ENCODE measurements around the gene SNAPC1. TPM values are rescaled to one million over a fixed set of nuclear protein-coding genes. Genes with fewer than 3 reads are reported as not detected.
A peak's percentile ranks its signal among the peaks of the same experiment; 100 is the strongest.

The SNAPC1 gene
- polyA plus RNA-seq, 2 of the 4 experiments (the other 2 are of a cell fraction): 22.8 to 30.5 TPM

GRCh38 chr14:61750708-61751474 lies 11.3 kb upstream of the SNAPC1 start (continued):
- TF ChIP-seq, protein P1, sequence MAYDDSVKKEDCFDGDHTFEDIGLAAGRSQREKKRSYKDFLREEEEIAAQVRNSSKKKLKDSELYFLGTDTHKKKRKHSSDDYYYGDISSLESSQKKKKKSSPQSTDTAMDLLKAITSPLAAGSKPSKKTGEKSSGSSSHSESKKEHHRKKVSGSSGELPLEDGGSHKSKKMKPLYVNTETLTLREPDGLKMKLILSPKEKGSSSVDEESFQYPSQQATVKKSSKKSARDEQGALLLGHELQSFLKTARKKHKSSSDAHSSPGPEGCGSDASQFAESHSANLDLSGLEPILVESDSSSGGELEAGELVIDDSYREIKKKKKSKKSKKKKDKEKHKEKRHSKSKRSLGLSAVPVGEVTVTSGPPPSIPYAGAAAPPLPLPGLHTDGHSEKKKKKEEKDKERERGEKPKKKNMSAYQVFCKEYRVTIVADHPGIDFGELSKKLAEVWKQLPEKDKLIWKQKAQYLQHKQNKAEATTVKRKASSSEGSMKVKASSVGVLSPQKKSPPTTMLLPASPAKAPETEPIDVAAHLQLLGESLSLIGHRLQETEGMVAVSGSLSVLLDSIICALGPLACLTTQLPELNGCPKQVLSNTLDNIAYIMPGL (CRISPR knock-in tag; IDR thresholded peaks at IDR 0.05; ENCODE audit: borderline replicate concordance): no peak
- TF ChIP-seq EHF (CRISPR knock-in tag; IDR thresholded peaks at IDR 0.05) (no peak), RNF2 (IDR thresholded peaks at IDR 0.05; ENCODE audit: borderline replicate concordance, low read depth) (no peak), FOSB (CRISPR knock-in tag; IDR thresholded peaks at IDR 0.05) (peak; percentile 19; the same call in 1 of the 2 replicates), RFX5 (IDR thresholded peaks at IDR 0.05) (no peak), POLR2A (IDR thresholded peaks at IDR 0.05; ENCODE audit: low read length) (peak; percentile 63), POLR2AphosphoS2 (conservative IDR thresholded peaks at IDR 0.05; ENCODE audit: low read length) (peak; percentile 93), RCOR1 (IDR thresholded peaks at IDR 0.05; ENCODE audit: low read depth, low read length) (no peak), FOSL2 (IDR thresholded peaks at IDR 0.05) (no peak), FOSL2 (CRISPR knock-in tag; IDR thresholded peaks at IDR 0.05) (no peak)

GRCh38 chr14:61751475-61751989 lies 10.7 kb upstream of the SNAPC1 start:
- POLR2A ChIA-PET: interaction anchor here (1.5 to 4.6 kb wide), 2 partner anchors 11 to 280 kb away, joined by 3 to 25 read pairs; partner anchors contain the start of gene SNAPC1
- Histone ChIP-seq H3K4me2 (peak overlapping the region; percentile 74), H3K4me1 (peaks cover 65% of the 10 kb centered on the region), H3K27ac (peak overlapping the region; percentile 72 to 89), H3K9me3 (no peaks in the 10 kb centered on the region), H3K4me3 (peak overlapping the region; percentile 38)
- ATAC-seq (no peak), FAIRE-seq (no peak), DNase-seq (ENCODE audit: low read depth in 1 of 2, low spot score in 1 of 2) (no peak)
- CTCF ChIA-PET: interaction anchor here (1.0 to 2.8 kb wide), 4 partner anchors 11 to 295 kb away, joined by 3 to 10 read pairs (median 3); partner anchors contain the start of gene SNAPC1
- TF ChIP-seq RFX5 (IDR thresholded peaks at IDR 0.05) (no peak), HOXB13 (CRISPR knock-in tag; IDR thresholded peaks at IDR 0.05; ENCODE audit: low read depth) (no peak), FOXS1 (CRISPR knock-in tag; IDR thresholded peaks at IDR 0.05) (no peak), HOXB5 (CRISPR knock-in tag; IDR thresholded peaks at IDR 0.05) (no peak), HOXA7 (CRISPR knock-in tag; IDR thresholded peaks at IDR 0.05) (peak; percentile 67; the same call in 1 of the 2 replicates), TP53 (CRISPR knock-in tag; IDR thresholded peaks at IDR 0.05) (no peak), FOSL2 (IDR thresholded peaks at IDR 0.05) (no peak), FOSL2 (CRISPR knock-in tag; IDR thresholded peaks at IDR 0.05) (no peak), HES2 (IDR thresholded peaks at IDR 0.05) (no peak)
- 59% methylated on average over 8 of the region's 8 CpGs for WGBS (ENCODE audit: missing lambda C conversion rate)

- POLR2A ChIA-PET: interaction anchor here (0.6 to 4.6 kb wide), 2 partner anchors 10 to 199 kb away, joined by 3 to 25 read pairs; partner anchors contain the start of gene SNAPC1
- 58% methylated on average over 4 of the region's 4 CpGs for WGBS (ENCODE audit: missing lambda C conversion rate)
- FAIRE-seq: no peak
- Histone ChIP-seq H3K4me2 (peak overlapping the region; percentile 74; the same call in 1 of the 3 replicates), H3K27ac (peak overlapping the region in 1 of 2 experiments; percentile 4; a peak in 1 of 6 replicates), H3K4me3 (no peak overlapping the region), H3K9me3 (no peaks in the 10 kb centered on the region), H3K4me1 (peaks cover 57% of the 10 kb centered on the region)
- ATAC-seq: no peak
- CTCF ChIA-PET: interaction anchor here (0.6 to 1.6 kb wide), 6 partner anchors 10 to 459 kb away, joined by 3 to 5 read pairs (median 3); partner anchors contain the start of gene SNAPC1
- no peak for TF ChIP-seq RARB (CRISPR knock-in tag; IDR thresholded peaks at IDR 0.05)
- no peak for TF ChIP-seq JUN (IDR thresholded peaks at IDR 0.05)
- no peak for TF ChIP-seq CBX2 (IDR thresholded peaks at IDR 0.05; ENCODE audit: borderline replicate concordance, low read depth)
- TF ChIP-seq ZSCAN20 (CRISPR knock-in tag; IDR thresholded peaks at IDR 0.05): no peak
- TF ChIP-seq NPAS2 (CRISPR knock-in tag; IDR thresholded peaks at IDR 0.05; ENCODE audit: borderline replicate concordance): no peak
- TF ChIP-seq POLR2AphosphoS2 (conservative IDR thresholded peaks at IDR 0.05; ENCODE audit: low read length): no peak
- TF ChIP-seq, protein P2, sequence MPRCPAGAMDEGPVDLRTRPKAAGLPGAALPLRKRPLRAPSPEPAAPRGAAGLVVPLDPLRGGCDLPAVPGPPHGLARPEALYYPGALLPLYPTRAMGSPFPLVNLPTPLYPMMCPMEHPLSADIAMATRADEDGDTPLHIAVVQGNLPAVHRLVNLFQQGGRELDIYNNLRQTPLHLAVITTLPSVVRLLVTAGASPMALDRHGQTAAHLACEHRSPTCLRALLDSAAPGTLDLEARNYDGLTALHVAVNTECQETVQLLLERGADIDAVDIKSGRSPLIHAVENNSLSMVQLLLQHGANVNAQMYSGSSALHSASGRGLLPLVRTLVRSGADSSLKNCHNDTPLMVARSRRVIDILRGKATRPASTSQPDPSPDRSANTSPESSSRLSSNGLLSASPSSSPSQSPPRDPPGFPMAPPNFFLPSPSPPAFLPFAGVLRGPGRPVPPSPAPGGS (IDR thresholded peaks at IDR 0.05): no peak
- no peak for TF ChIP-seq SMC3 (IDR thresholded peaks at IDR 0.05)
- TF ChIP-seq CHD2 (IDR thresholded peaks at IDR 0.05; ENCODE audit: low read length, partially characterized antibody): no peak
- TF ChIP-seq MAFK (IDR thresholded peaks at IDR 0.05; ENCODE audit: partially characterized antibody): no peak
- no peak for DNase-seq (ENCODE audit: low read depth in 1 of 2, low spot score in 1 of 2)
Measured at GRCh38 chr14:61752626-61753025, 9.6 kb upstream of the SNAPC1 start.
